ENCODE data around the gene AP3B1. TPM values are rescaled to one million over a fixed set of nuclear protein-coding genes. Genes with fewer than 3 reads are reported as not detected.

The AP3B1 gene
- total RNA-seq, 1 experiment from 2014 or later, result 41.8 TPM

- Histone ChIP-seq H2AFZ (ENCODE audit: low read length) (no peak overlapping the region), H3K18ac (ENCODE audit: insufficient read length, low read depth, low read length) (no peak overlapping the region), H3K79me2 (ENCODE audit: insufficient read depth, low read length) (no peaks in the 10 kb centered on the region), H3K14ac (ENCODE audit: insufficient read depth, low read length) (no peak overlapping the region), H2BK5ac (ENCODE audit: insufficient read length, low read length) (no peak overlapping the region), H3K9ac (ENCODE audit: extremely low read depth, insufficient read length, low read length) (no peak overlapping the region), H4K5ac (ENCODE audit: insufficient read length, low read depth, low read length) (no peak overlapping the region), H2BK12ac (ENCODE audit: insufficient read length, low read depth, low read length) (no peak overlapping the region), H3K79me1 (ENCODE audit: insufficient read depth, low read depth, low read length, poor library complexity, severe bottlenecking) (no peaks in the 10 kb centered on the region), H4K91ac (ENCODE audit: insufficient read length, low read depth, low read length) (no peak overlapping the region), H3K27me3 (ENCODE audit: insufficient read depth, low read length) (no peaks in the 10 kb centered on the region), H3K23ac (ENCODE audit: insufficient read length, low read depth, low read length) (no peak overlapping the region), H2BK120ac (ENCODE audit: low read depth, low read length, poor library complexity, severe bottlenecking) (no peak overlapping the region), H3K4ac (ENCODE audit: low read depth, low read length) (no peak overlapping the region), H3K9me3 (ENCODE audit: control insufficient read depth, low read depth, low read length) (peaks cover 5% of the 10 kb centered on the region), H2BK20ac (ENCODE audit: low read depth, low read length, poor library complexity, severe bottlenecking) (no peak overlapping the region), H3K4me1 (ENCODE audit: insufficient read depth, low read length) (no peaks in the 10 kb centered on the region), H3K23me2 (ENCODE audit: insufficient read length, low read depth, low read length, poor library complexity, severe bottlenecking) (no peaks in the 10 kb centered on the region), H4K20me1 (ENCODE audit: control insufficient read depth, insufficient read depth, insufficient read length) (no peaks in the 10 kb centered on the region), H3K27ac (ENCODE audit: insufficient read length, low read depth, low read length) (no peak overlapping the region), H3K56ac (ENCODE audit: insufficient read length, low read depth, low read length) (no peak overlapping the region), H3T11ph (ENCODE audit: low read length) (no peak overlapping the region), H2BK15ac (ENCODE audit: low read depth, low read length) (no peak overlapping the region), H4K8ac (replicated peaks; ENCODE audit: insufficient read length, low read depth, low read length) (no peak overlapping the region), H2AK5ac (ENCODE audit: insufficient read length, low read length) (no peak overlapping the region), H3K4me2 (ENCODE audit: insufficient read depth, insufficient read length, low read length) (no peak overlapping the region)
- Mint-ChIP-seq H3K27me3 (ENCODE audit: low read depth) (no peaks in the 10 kb centered on the region; the same call in 1 of the 2 replicates), H3K4me1 (peaks cover 6 to 21% of the 10 kb centered on the region in 2 experiments; a peak in 3 of 4 replicates), H3K27ac (0 out of 7 replicates have a peak overlapping the region, but pooled peaks of 1 of the 3 experiments have one; percentile 58), H3K36me3 (ENCODE audit: insufficient read depth in 1 of 3, low read depth in 3 of 3) (peaks cover 36 to 52% (median 51%) of the 10 kb centered on the region in 3 experiments), H3K9me3 (peaks cover 25 to 33% of the 10 kb centered on the region in 2 experiments), H3K4me3 (no peak overlapping the region)
- TF ChIP-seq CTCF (conservative IDR thresholded peaks at IDR 0.05), result no peak
- WGBS (ENCODE audit: extremely low coverage, insufficient read length, low lambda C conversion rate), result no CpG with 5 or more reads among the region's 1 CpG
- no peak for DNase-seq
Measured at GRCh38 chr5:78116167-78116566, 178.3 kb downstream of the AP3B1 start.

All from H9 (cell line).